ENCODE measurements around the gene SMC6. TPM values are rescaled to one million over a fixed set of nuclear protein-coding genes. Genes with fewer than 3 reads are reported as not detected.

The SMC6 gene
- total RNA-seq, 1 donor from 2014 or later: 127 TPM

GRCh38 chr2:17758118-17758517 lies 4.5 kb upstream of the SMC6 start:
- Mint-ChIP-seq H3K4me3 (no peak overlapping the region), H3K36me3 (ENCODE audit: low read depth) (peaks cover 42% of the 10 kb centered on the region), H3K27ac (no peak overlapping the region), H3K4me1 (peaks cover 39% of the 10 kb centered on the region), H3K9me3 (no peaks in the 10 kb centered on the region), H3K27me3 (no peaks in the 10 kb centered on the region)
- ATAC-seq (ENCODE audit: low read depth) (no peak), DNase-seq (no peak)
- no peak for TF ChIP-seq CTCF (IDR thresholded peaks at IDR 0.05)
- POLR2A ChIA-PET: interaction anchor here (0.9 kb wide), 1 partner anchor 25 kb away, joined by 4 read pairs; no protein-coding TSS in a partner anchor
- CTCF ChIA-PET: no interaction called here
- intact Hi-C loops (cut with micrococcal nuclease): no loop called here

GRCh38 chr2:17757321-17757720 lies 3.7 kb upstream of the SMC6 start:
- no peak for TF ChIP-seq CTCF (IDR thresholded peaks at IDR 0.05)
- no peak overlapping the region for H3K27ac Mint-ChIP-seq
- POLR2A ChIA-PET: interaction anchor here (0.9 to 5.0 kb wide), 2 partner anchors 24 to 45 kb away, joined by 4 to 118 read pairs; no protein-coding TSS in a partner anchor
- peaks cover 42% of the 10 kb centered on the region for H3K4me1 Mint-ChIP-seq
- no peaks in the 10 kb centered on the region for H3K27me3 Mint-ChIP-seq
- no peaks in the 10 kb centered on the region for H3K9me3 Mint-ChIP-seq
- DNase-seq (no peak), ATAC-seq (ENCODE audit: low read depth) (no peak)
- intact Hi-C loops (cut with micrococcal nuclease): loop anchor here (1.0 kb wide), 1 partner anchor 8 kb away; no protein-coding TSS in a partner anchor
- peaks cover 41% of the 10 kb centered on the region for H3K36me3 Mint-ChIP-seq (ENCODE audit: low read depth)
- H3K4me3 Mint-ChIP-seq: no peak overlapping the region
- CTCF ChIA-PET: interaction anchor here (2.0 kb wide), 1 partner anchor 73 kb away, joined by 10 read pairs; no protein-coding TSS in a partner anchor

DNA sequence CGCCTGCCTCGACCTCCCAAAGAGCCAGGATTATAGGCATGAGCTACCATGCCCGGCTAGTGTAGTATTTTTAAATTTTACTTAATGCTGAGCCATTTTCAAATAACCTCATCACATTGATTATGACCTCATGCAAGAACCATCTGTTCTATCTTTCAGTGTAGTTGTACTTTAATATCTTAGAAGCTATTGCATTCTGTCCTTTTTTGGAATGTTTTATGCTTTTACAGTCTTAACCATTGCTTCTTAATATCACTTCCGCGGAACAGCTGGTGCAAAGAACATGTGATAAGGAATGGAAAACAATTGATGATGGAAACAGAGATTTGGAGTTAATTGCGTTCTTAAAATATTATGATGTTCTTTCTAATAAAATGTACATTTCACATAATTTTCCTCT lies 3.1 kb upstream of the SMC6 start:
- H3K36me3 Mint-ChIP-seq (ENCODE audit: low read depth): peaks cover 43% of the 10 kb centered on the region
- H3K27ac Mint-ChIP-seq: no peak overlapping the region
- H3K27me3 Mint-ChIP-seq: no peaks in the 10 kb centered on the region
- peaks cover 49% of the 10 kb centered on the region for H3K4me1 Mint-ChIP-seq
- no peaks in the 10 kb centered on the region for H3K9me3 Mint-ChIP-seq
- intact Hi-C loops (cut with micrococcal nuclease): loop anchor here (1.0 kb wide), 1 partner anchor 9 kb away; no protein-coding TSS in a partner anchor
- POLR2A ChIA-PET: interaction anchor here (1.2 to 5.0 kb wide), 2 partner anchors 30 to 46 kb away, joined by 3 to 118 read pairs; no protein-coding TSS in a partner anchor
- no peak for TF ChIP-seq CTCF (IDR thresholded peaks at IDR 0.05)
- CTCF ChIA-PET: interaction anchor here (2.0 kb wide), 1 partner anchor 74 kb away, joined by 10 read pairs; no protein-coding TSS in a partner anchor
- no peak for ATAC-seq (ENCODE audit: low read depth)
- DNase-seq: no peak
- peak overlapping the region; percentile 41 for H3K4me3 Mint-ChIP-seq

- CTCF ChIA-PET: interaction anchor here (1.7 to 2.0 kb wide), 2 partner anchors 58 to 76 kb away, joined by 7 to 10 read pairs; no protein-coding TSS in a partner anchor
- Mint-ChIP-seq H3K27me3 (no peaks in the 10 kb centered on the region), H3K4me1 (peaks cover 59% of the 10 kb centered on the region), H3K9me3 (no peaks in the 10 kb centered on the region), H3K27ac (peak overlapping the region; percentile 95), H3K4me3 (peak overlapping the region; percentile 95), H3K36me3 (ENCODE audit: low read depth) (peaks cover 34% of the 10 kb centered on the region)
- ATAC-seq (ENCODE audit: low read depth): no peak
- intact Hi-C loops (cut with micrococcal nuclease): loop anchor here (2.0 to 5.0 kb wide), 6 partner anchors 16 to 1592 kb away; partner anchors contain the start of gene RAD51AP2
- TF ChIP-seq CTCF (IDR thresholded peaks at IDR 0.05): no peak
- POLR2A ChIA-PET: interaction anchor here (1.1 to 5.0 kb wide), 8 partner anchors 13 to 76 kb away, joined by 4 to 118 read pairs (median 17); no protein-coding TSS in a partner anchor
- no peak for DNase-seq
These were observed 1.3 kb upstream of the SMC6 start for GRCh38 chr2:17754773-17755425.

Measured in activated B cell treated with CpG ODN at 0.5 μM for 24 hours (primary cell).